Loucy (cell line): ENCODE results near the gene CHN2.

Experiments used
- H2AFZ ChIP-seq: fragments of 200-600 bp; sonication (generic); 2 replicates; pipeline ENCODE4 v1.6.0; 2016; ENCODE audit warnings: antibody characterized with exemption, mild to moderate bottlenecking, low read length, moderate library complexity
- H3F3A ChIP-seq: fragments of 200-600 bp; 2 replicates; pipeline ENCODE4 v1.6.0; 2016; ENCODE audit warnings: antibody characterized with exemption, low read depth, mild to moderate bottlenecking
- H3K27me3 ChIP-seq: fragments of 200-600 bp; sonication (generic); 2 replicates; pipeline ENCODE4 v1.6.1; 2014; ENCODE audit warnings: low read length, mild to moderate bottlenecking; ENCODE audit not compliant: insufficient read depth, poor library complexity, severe bottlenecking
- H3K36me3 ChIP-seq: fragments of 200-600 bp; sonication (generic); 2 replicates; pipeline ENCODE4 v1.6.1; 2016; ENCODE audit warnings: low read length; ENCODE audit not compliant: insufficient read depth
- H3K4me1 ChIP-seq: fragments of 200-600 bp; sonication (generic); 2 replicates; pipeline ENCODE4 v1.5.1; 2014; ENCODE audit warnings: low read length, mild to moderate bottlenecking; ENCODE audit not compliant: insufficient read depth, poor library complexity, severe bottlenecking
- H3K4me2 ChIP-seq: fragments of 200-600 bp; sonication (generic); 2 replicates; pipeline ENCODE4 v1.6.0; 2014; ENCODE audit warnings: antibody characterized with exemption, low read length, low read depth, mild to moderate bottlenecking; ENCODE audit not compliant: poor library complexity, severe bottlenecking
- H3K4me3 ChIP-seq: fragments of 200-600 bp; sonication (generic); 2 replicates; pipeline ENCODE4 v1.5.1; 2014; ENCODE audit warnings: low read length, mild to moderate bottlenecking, mixed read lengths; ENCODE audit not compliant: poor library complexity, severe bottlenecking
- H3K79me2 ChIP-seq: fragments of 200-600 bp; sonication (generic); 2 replicates; pipeline ENCODE4 v1.6.1; 2014; ENCODE audit warnings: low read length; ENCODE audit not compliant: insufficient read depth
- H3K9ac ChIP-seq: fragments of 200-600 bp; sonication (generic); 2 replicates; pipeline ENCODE4 v1.6.0; 2014; ENCODE audit warnings: mild to moderate bottlenecking, low read depth, low read length, moderate library complexity; ENCODE audit not compliant: poor library complexity, severe bottlenecking
- H3K9me2 ChIP-seq: fragments of 200-600 bp; sonication (generic); replicated peaks from 2 replicates; pipeline ENCODE4 v1.6.1; 2016; ENCODE audit warnings: low read depth, low read length, mixed read lengths
- H3K9me3 ChIP-seq: fragments of 200-600 bp; sonication (generic); 2 replicates; pipeline ENCODE4 v1.6.1; 2014; ENCODE audit warnings: mild to moderate bottlenecking, antibody characterized with exemption, low read length, low read depth; ENCODE audit not compliant: insufficient read depth
- H4K20me1 ChIP-seq: fragments of 200-600 bp; sonication (generic); 2 replicates; pipeline ENCODE4 v1.6.0; 2014; ENCODE audit warnings: antibody characterized with exemption, low read length, mild to moderate bottlenecking; ENCODE audit not compliant: insufficient read depth, poor library complexity, severe bottlenecking
- CTCF ChIP-seq: fragments of 200-600 bp; sonication (generic); conservative IDR thresholded peaks from 2 replicates; pipeline ENCODE4 v1.5.1; 2014; ENCODE audit warnings: mild to moderate bottlenecking, antibody characterized with exemption, low read length
- EZH2phosphoT487 ChIP-seq: fragments of 200-600 bp; IDR thresholded peaks from 2 replicates; pipeline ENCODE4 v1.6.1; 2018; ENCODE audit warnings: antibody characterized with exemption, mild to moderate bottlenecking, moderate library complexity, borderline replicate concordance

CHN2 gene

DNA sequence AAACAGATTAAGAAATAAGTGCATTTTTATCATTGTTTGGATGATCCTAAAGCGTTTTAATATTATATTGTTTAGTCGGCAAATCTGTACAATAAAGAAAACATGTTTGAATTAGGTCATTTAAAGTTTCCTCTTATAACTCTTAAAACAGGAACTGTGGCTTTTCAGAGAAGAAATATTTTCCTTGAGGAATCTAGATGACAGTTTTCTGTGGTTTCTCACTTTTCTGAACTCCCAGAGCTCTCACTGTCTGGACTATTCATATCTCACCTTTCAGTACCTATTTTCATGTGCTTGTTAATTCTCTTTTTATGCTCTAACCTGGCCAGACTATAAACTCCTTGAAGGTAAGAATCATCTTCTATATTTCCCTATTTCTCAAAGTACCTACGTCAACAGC lies 135.1 kb downstream of the CHN2 start:
- Histone ChIP-seq H3K9ac (peak overlapping the region; percentile 74), H3K9me3 (no peaks in the 10 kb centered on the region), H3K9me2 (no peaks in the 10 kb centered on the region), H4K20me1 (no peaks in the 10 kb centered on the region), H2AFZ (no peak overlapping the region), H3K27me3 (no peaks in the 10 kb centered on the region), H3F3A (0 out of 2 replicates have a peak, but pooled peaks cover 4% of the 10 kb centered on the region), H3K4me2 (peak overlapping the region; percentile 53), H3K4me3 (peak overlapping the region; percentile 11), H3K79me2 (peaks cover 15% of the 10 kb centered on the region; the same call in 1 of the 2 replicates), H3K4me1 (peaks cover 57% of the 10 kb centered on the region), H3K36me3 (no peaks in the 10 kb centered on the region)
- TF ChIP-seq CTCF, result no peak

DNA sequence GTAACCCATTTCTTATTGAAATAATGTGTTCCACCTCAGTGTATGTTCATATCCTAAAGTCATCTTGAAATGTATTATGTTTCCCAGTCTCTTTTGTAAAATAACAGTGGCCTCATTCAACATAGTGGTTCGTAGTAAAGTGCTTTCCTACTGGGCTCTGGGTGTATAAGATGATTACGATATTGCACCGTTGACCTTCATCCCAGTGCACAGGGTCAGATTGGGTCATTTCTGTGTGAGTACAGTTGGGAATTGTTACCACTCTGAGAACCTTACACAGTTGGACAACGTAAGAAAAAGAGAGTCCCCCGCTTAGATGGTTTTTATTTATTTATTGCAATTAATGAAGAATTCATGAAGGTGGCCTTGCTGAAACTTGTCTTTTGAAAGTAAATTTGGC lies 135.6 kb downstream of the CHN2 start:
- Histone ChIP-seq H3K4me3 (no peak overlapping the region), H3K4me2 (peak overlapping the region; percentile 53), H3K4me1 (peaks cover 61% of the 10 kb centered on the region), H3K9me3 (no peaks in the 10 kb centered on the region), H3F3A (0 out of 2 replicates have a peak, but pooled peaks cover 4% of the 10 kb centered on the region), H2AFZ (no peak overlapping the region), H3K27me3 (no peaks in the 10 kb centered on the region), H3K9ac (peak overlapping the region; percentile 74), H3K36me3 (no peaks in the 10 kb centered on the region), H4K20me1 (no peaks in the 10 kb centered on the region), H3K9me2 (no peaks in the 10 kb centered on the region), H3K79me2 (peaks cover 19% of the 10 kb centered on the region; the same call in 1 of the 2 replicates)
- no peak for TF ChIP-seq CTCF
- TF ChIP-seq EZH2phosphoT487, result no peak

DNA sequence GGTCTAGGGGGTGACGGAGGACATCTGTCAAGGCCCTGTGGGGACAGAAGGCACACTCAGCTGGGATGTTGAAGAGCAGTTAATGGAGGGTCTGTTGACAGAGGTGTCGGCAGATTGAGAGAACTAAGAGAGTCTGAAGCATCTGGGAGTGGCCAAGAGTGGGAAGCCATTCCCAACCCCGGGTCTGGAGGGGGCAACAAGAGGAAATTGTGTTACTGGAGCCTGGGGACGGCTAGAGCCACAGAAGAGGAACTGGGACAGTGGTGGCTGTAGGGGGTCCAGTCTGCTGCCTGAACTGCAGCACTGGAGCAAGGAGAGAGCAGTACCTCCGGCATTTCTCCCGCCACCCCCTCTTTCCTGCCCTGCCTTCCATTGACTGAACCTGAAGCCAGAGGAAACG lies 136.6 kb downstream of the CHN2 start:
- Histone ChIP-seq H3K9ac (no peak overlapping the region), H3K4me1 (peaks cover 71% of the 10 kb centered on the region)

More for the DNA sequence above, 136.6 kb downstream of the CHN2 start:
- Histone ChIP-seq H3F3A (0 out of 2 replicates have a peak, but pooled peaks cover 4% of the 10 kb centered on the region), H2AFZ (no peak overlapping the region), H3K4me3 (no peak overlapping the region), H3K27me3 (no peaks in the 10 kb centered on the region), H3K79me2 (peaks cover 29% of the 10 kb centered on the region), H3K36me3 (no peaks in the 10 kb centered on the region), H4K20me1 (no peaks in the 10 kb centered on the region), H3K4me2 (no peak overlapping the region), H3K9me2 (no peaks in the 10 kb centered on the region), H3K9me3 (no peaks in the 10 kb centered on the region)
- TF ChIP-seq CTCF, result no peak
- no peak for TF ChIP-seq EZH2phosphoT487
